Forelimb muscle (tissue), 1 donor: ENCODE data around the gene DMBT1. TPM values are rescaled to one million over a fixed set of nuclear protein-coding genes. Genes with fewer than 3 reads are reported as not detected.

ENCODE experiments used
- DNase-seq: peaks from one replicate; pipeline ENCODE4 v3.0.0-alpha.2; 2013; ENCODE audit warnings: low read depth
- polyA plus RNA-seq: library from polyadenylated mRNA; unstranded; fragments of 120-200 nt; gene quantifications from one replicate; pipeline ENCODE4 v1.2.1, GENCODE V29; 2013; ENCODE audit not compliant: insufficient read length

Gene DMBT1
- polyA plus RNA-seq, 1 donor: not detected

- no peak for DNase-seq
Measured at GRCh38 chr10:122646511-122647382, 86.2 kb downstream of the DMBT1 start.

DNA sequence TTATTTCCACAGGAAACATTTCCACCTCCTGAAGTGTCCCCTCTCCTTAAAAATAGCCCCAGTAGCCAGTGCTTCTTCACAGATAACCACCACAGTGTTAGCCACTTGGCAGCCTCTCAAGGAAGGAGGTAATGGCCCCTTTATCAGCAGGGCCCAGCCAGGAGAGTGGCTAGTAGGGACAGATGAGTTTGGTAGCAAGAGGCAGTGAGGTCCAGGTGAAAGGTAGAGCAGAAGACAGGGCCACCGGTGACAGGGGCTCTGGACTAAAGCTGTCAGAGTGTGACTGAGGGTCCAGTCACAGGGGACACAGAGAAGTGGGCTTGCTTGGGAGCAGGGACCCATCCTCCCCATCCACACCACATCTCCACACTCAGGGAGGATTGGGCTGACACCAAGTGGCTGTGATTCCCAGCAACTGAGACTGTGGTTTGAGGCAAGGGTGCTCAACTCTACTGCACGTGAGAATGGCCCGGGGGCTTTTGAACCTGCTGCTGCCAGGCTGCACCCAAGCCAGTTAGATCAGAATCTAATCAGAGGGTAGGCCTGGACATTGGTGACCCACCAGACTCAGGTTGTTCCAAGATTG lies 86.9 kb downstream of the DMBT1 start:
- DNase-seq: no peak

- no peak for DNase-seq
Measured at GRCh38 chr10:122648599-122649428, 88.3 kb downstream of the DMBT1 start.

- no peak for DNase-seq
Measured at GRCh38 chr10:122649903-122650302, 89.3 kb downstream of the DMBT1 start.

DNA sequence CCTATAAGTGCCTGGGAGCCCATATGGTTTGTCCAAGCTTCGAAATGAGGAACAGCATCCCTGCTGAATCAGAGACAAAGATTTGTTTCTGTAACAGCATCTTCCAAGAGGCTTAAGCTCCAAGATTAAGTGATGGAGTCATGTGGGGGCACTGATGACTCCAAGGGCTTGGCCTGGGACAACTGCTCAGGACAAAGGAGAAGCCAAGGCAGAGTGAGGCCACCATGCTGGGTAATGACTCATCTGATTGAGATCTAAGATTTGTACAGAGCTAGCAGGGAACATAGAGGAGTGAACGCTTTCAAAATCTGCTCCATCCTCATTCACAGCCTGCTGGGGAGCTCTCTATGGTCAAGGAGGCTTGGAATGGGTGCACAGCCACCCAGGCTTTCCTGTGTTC lies 89.8 kb downstream of the DMBT1 start:
- DNase-seq: no peak

- DNase-seq: no peak
Measured at GRCh38 chr10:122655524-122656307, 95.2 kb downstream of the DMBT1 start.

DNA sequence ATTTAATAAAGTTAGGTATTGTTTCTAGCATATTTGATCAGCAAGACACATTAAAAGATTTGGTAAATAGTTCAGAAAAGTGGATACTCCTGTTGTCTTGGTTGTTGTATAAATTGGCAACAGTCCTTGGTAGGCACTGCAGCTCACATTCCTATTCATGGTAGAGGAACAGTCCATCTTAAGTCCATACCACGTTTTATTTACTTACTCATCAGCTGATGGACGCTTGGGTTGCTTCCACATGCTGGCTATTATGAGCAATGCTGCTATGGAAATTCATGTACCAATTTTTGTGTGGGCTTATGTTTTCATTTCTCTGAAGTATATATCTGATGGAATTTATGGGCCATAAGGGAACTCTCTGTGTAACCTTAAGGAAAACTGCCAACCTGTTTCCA lies 95.8 kb downstream of the DMBT1 start:
- DNase-seq: no peak

DNA sequence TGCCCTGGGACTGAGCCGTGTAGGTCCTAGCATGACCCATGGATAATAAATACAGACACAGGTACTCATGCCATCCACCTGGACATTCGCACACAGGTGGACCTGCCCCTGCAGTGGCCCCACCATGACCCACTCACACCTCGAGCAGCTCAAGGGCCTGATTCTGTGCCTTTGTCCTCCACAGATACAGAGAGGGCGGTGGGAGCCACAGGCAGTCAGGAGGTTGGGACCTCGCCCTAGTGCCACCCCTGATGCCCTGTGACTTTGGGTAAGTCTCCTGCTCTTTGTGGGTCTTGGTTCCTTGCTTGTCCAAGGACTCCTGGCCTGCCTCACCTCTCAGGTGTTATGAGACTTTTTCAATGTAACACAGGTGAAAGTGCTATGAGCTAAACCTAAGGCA lies 96.2 kb downstream of the DMBT1 start:
- no peak for DNase-seq

GRCh38 chr10:122657255-122657654 lies 96.7 kb downstream of the DMBT1 start:
- DNase-seq: no peak

DNA sequence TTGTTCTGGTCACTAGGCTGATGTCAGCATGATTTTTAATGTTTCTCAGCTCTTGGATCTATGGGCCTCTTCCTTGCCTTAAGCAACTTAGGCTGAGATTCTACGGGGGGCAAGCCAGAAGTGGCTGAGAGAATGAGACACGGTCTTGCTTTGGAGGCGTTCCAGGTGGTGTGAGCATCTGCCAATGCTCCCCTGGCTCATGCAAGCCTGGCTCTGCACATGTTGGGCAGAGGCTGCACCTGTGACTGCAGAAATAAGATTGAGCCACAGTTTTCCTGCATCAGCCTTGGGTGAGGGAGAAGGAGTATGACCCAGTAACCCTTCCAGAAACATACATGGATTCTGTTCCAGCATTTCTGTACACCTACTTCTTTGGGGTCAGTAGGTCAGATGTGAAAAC lies 97.2 kb downstream of the DMBT1 start:
- DNase-seq: no peak

DNA sequence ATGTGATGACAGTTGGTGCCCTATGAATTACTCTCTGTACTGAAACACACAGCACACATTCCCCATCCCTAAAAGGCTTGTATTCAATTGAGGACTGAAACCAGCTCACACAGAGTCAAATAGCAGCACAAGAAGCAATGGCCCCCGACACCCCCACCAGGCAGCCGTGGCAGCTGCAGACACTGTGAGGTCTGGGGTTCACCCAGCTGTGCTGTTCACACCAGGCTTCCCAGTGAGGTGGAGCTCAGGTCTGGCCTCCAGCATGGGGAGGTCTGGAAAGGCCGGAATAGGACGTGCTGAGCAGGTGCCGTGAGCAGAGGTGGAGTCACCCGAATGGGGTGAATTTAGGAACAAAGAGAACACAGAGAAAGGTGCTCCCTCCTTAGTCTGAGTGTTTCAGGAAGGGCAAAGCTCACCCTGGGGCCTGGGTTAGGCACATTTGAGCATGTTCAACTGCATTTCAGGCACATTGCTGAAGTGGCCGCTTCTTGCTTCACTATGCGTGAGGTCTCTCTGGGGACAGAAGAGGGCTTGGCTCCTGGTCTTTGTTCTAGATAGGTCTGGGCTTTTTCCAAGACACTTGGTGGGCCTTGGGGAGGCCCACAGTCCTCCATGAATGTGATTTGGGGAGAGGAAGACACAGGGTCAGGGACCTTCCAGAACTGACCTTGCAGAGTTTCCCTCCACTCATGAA lies 97.9 kb downstream of the DMBT1 start:
- DNase-seq: no peak

DNA sequence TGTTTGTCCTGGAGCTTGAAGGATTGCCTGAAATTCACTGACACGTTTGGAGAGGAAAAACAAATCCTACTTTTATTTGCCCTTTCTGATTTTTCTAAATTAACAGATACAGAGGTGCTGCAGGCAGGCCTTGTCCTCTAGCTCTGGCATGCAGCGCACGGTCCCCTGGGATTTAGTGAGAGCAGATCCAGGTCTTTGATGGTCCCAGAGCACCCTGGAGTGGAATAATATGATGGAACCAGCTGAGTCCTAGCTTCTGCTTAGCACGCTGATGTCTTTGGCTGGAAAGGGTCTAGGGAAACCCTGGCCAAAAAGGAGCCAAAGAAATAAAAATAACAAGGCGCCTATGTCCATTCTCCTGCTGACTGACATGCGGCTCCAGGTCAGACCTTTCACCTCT lies 98.6 kb downstream of the DMBT1 start:
- no peak for DNase-seq

DNA sequence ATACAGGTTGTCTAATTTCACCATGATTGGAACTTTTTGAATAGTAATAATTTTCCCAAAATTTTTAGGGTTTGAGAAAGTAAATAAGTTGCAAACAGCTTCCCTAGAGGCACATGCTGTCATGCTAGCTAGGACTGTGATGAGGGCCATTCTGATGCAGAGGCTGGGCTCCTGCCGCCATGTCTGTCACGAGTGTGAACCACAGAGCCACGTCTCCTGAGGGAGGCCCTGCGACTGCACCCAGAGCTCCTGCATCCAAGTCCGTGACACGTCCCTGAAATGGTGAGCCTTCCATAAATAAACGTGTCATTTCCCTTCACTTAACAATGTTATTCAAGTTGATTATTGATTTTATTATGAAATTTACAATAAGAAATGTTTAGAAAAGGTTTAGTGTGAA lies 99.1 kb downstream of the DMBT1 start:
- DNase-seq: no peak

DNA sequence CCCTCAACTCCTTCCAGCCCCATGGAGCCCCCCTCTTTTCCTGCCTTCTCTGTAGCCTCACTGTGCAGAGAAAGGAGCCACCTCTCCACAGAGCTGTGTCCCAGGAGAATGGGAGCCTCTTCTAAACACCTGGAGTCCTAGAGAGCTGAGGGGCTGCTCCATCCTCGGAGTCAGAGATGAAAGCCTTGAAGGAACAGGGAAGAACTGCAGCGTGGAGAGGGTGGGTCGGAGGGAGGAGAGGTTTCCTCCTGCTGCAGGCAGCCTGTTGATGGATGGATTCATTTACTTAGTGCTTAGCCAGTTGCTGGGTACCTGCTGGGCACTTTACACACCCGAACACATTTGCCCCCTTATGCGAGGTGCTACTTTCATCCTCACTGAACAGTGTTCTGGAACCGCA lies 100.1 kb downstream of the DMBT1 start:
- no peak for DNase-seq

DNA sequence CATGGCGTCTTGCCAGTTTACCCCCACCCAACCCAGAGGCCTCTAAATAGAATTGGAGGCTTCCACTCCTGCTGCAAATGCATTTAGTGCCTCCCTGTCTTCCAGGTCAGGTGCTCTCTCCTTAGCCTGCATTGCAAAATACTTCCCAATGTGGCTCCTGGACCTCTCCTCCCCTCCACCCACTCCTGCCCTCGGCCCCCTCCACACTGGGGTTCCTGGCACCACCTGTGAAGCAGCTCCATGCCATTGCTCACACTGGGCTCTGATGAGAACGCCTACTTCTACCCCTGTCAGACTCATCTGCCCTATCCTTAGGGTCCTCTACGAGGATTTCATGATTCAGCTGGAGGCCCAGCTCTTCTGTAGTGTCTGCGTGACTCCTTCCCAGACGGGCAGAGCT lies 101.7 kb downstream of the DMBT1 start:
- no peak for DNase-seq

- DNase-seq: no peak
Measured at GRCh38 chr10:122663516-122664130, 103.1 kb downstream of the DMBT1 start.

DNA sequence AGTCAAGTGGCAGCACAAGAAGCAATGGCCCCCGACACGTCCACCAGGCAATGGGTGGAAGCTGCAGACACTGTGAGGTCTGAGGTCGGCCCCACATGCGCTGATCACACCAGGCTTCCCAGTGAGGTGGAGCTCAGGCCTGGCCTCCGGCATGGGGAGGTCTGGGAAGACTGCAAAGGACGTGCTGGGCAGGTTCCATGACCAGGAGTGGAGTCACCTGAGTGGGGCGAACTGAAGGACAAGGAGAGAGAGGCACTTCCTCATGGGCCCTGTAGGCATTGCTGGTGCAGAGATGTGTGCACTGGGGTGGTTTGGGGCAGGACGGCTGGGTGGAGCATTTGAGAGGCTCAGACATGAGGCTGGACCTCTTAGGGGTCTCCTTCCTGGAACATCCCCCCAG lies 103.9 kb downstream of the DMBT1 start:
- DNase-seq: no peak

DNA sequence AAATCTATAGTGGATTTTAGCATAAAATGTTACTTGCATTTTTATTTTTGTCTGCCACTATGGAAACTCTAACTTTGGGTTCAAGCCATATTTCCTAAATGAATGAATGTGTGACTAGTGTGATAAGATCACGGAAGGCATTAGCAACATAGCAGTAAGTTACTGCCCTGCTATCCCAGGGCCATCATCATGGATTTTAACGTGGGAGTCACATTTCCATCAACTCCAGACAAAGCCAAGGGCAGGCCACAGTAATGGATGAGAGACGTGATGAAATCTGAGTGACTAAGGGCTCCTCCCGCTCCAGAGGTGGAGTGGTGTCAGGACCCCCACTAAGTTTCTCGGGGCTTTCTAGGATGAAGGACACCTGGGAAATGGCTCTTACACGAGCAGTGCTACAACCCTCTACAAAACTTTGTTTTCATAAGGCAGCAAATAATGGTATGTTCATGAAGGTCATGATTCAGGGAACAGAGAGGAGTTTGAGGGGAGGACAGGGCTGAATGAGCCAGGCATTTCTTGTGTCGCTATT lies 104.8 kb downstream of the DMBT1 start:
- no peak for DNase-seq

- no peak for DNase-seq
Measured at GRCh38 chr10:122665946-122666345, 105.4 kb downstream of the DMBT1 start.

DNA sequence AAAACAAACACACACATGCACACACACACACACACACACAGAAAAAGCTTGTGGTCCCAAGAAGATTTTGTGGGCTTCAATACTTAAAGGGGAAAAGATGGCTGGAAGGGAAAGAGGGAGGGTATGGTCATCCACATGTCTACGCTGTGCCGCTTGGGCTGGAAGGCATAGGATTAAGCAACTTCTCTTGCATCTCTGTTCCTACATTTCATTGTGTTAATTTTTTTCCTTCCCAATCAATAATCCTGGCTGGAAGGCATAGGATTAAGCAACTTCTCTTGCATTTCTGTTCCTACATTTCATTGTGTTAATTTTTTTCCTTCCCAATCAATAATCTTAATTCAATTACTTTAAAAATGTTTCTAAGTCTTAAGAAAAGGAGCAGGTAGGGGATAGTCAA lies 108.5 kb downstream of the DMBT1 start:
- no peak for DNase-seq
